Astrocyte (in vitro differentiated cells and primary cell): ENCODE data around the gene MYLK2. TPM values are rescaled to one million over a fixed set of nuclear protein-coding genes. Genes with fewer than 3 reads are reported as not detected.

ENCODE experiments used
- DNase-seq: peaks from one replicate; pipeline ENCODE4 v3.0.0-alpha.2; 2010; ENCODE audit warnings: low read depth
- FAIRE-seq: peaks from 2 replicates; lab custom pipeline; 2011; peaks lifted over from hg19 to GRCh38; lab: Jason Lieb, UNC
- H2AFZ ChIP-seq: 2 replicates; pipeline ENCODE4 v1.6.0; 2012; ENCODE audit warnings: low read depth, low read length, inconsistent platforms
- H3K27ac ChIP-seq: 2 replicates; pipeline ENCODE4 v1.5.1; 2011; ENCODE audit warnings: low read depth, low read length, inconsistent platforms
- H3K27me3 ChIP-seq: 2 replicates; pipeline ENCODE4 v1.6.0; 2011; ENCODE audit warnings: low read length, inconsistent platforms; ENCODE audit not compliant: insufficient read depth
- H3K36me3 ChIP-seq: 2 replicates; pipeline ENCODE4 v1.5.1; 2011; ENCODE audit warnings: low read length, inconsistent platforms; ENCODE audit not compliant: insufficient read depth
- H3K4me1 ChIP-seq: 2 replicates; pipeline ENCODE4 v1.5.1; 2011; ENCODE audit warnings: low read length, inconsistent platforms; ENCODE audit not compliant: insufficient read depth
- H3K4me2 ChIP-seq: 2 replicates; pipeline ENCODE4 v1.6.0; 2012; ENCODE audit warnings: low read length, inconsistent platforms
- H3K4me3 ChIP-seq: 2 replicates; pipeline ENCODE4 v1.5.1; 2011; ENCODE audit warnings: low read depth, mild to moderate bottlenecking, low read length, inconsistent platforms; ENCODE audit not compliant: insufficient read depth
- H3K79me2 ChIP-seq: 2 replicates; pipeline ENCODE4 v1.6.0; 2012; ENCODE audit warnings: mild to moderate bottlenecking, low read length, inconsistent platforms; ENCODE audit not compliant: insufficient read depth
- H3K9ac ChIP-seq: 2 replicates; pipeline ENCODE4 v1.6.0; 2012; ENCODE audit warnings: mild to moderate bottlenecking, low read length, inconsistent platforms
- H3K9me3 ChIP-seq: 2 replicates; pipeline ENCODE4 v1.5.1; 2012; ENCODE audit warnings: low read depth, mild to moderate bottlenecking, low read length, inconsistent platforms; ENCODE audit not compliant: insufficient read depth
- H4K20me1 ChIP-seq: 2 replicates; pipeline ENCODE4 v1.6.0; 2012; ENCODE audit warnings: low read length, inconsistent platforms; ENCODE audit not compliant: insufficient read depth
- H3K27ac Mint-ChIP-seq: one replicate; pipeline ENCODE4 v1.8.0; 2021; ENCODE audit warnings: mild to moderate bottlenecking, mixed read lengths; ENCODE audit not compliant: unreplicated experiment
- H3K27me3 Mint-ChIP-seq: one replicate; pipeline ENCODE4 v1.8.0; 2021; ENCODE audit warnings: low read depth, mixed read lengths; ENCODE audit not compliant: unreplicated experiment
- H3K36me3 Mint-ChIP-seq: one replicate; pipeline ENCODE4 v1.8.0; 2021; ENCODE audit warnings: low read depth, mixed read lengths; ENCODE audit not compliant: unreplicated experiment
- H3K4me1 Mint-ChIP-seq: one replicate; pipeline ENCODE4 v1.8.0; 2021; ENCODE audit warnings: low read depth, mixed read lengths; ENCODE audit not compliant: unreplicated experiment
- H3K4me3 Mint-ChIP-seq: one replicate; pipeline ENCODE4 v1.8.0; 2021; ENCODE audit warnings: mild to moderate bottlenecking, moderate library complexity, mixed read lengths; ENCODE audit not compliant: unreplicated experiment
- H3K9me3 Mint-ChIP-seq: one replicate; pipeline ENCODE4 v1.8.0; 2021; ENCODE audit warnings: mild to moderate bottlenecking, mixed read lengths; ENCODE audit not compliant: unreplicated experiment
- EZH2 ChIP-seq: IDR thresholded peaks from 2 replicates; pipeline ENCODE4 v1.6.1; 2012; ENCODE audit warnings: mild to moderate bottlenecking, low read length, inconsistent platforms; ENCODE audit not compliant: insufficient read depth
- total RNA-seq: library from RNA; stranded (reverse); gene quantifications from 2 replicates; pipeline ENCODE4 v1.2.1, GENCODE V29; 2021
- TF ChIP-seq, protein P1 (sequence below): IDR thresholded peaks from 2 replicates; pipeline ENCODE4 v1.5.1; 2011; ENCODE audit warnings: low read depth, mild to moderate bottlenecking, inconsistent platforms, low read length, moderate library complexity; ENCODE audit not compliant: insufficient read depth

The MYLK2 gene
- total RNA-seq, 1 donor from 2014 or later: 2.1 TPM

DNA sequence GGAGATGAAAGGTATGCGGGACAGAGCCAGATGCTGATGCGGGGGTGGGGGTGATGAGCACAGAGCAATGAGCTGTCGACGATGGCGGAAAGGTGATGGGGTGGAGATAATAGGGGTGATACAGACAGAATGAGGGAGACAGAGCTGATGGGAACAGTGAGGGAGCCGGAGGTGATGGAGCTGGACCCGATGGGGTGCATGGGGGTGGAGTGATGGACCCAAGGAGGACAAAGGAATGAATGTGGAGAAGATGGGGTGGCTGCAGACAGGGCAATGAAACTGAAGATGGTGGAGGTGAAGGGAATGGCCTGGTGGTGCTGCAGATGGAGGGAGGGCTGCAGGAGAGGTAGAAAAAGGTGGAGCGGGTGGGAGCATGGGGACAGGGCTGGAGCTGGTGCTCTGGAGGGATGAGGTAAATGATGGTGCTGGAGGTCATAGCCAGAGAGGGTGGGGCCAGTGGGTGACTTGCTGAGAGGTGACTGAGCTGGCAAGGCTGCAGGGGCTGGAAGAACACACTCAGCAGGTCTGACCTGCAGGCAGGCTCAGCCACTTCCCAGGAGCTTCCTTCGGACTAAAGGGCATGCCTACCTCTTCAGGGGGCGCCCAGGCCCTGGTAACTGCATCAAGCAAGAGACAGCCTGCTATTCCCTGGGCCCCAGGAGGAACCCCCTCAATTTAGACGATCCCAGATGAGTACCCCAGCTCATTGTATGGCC is 32.2 kb downstream of the MYLK2 start:
- no peak overlapping the region for H3K4me2 ChIP-seq
- H3K4me3 Mint-ChIP-seq: no peak overlapping the region
- no peak overlapping the region for H2AFZ ChIP-seq
- H3K27me3 ChIP-seq: peaks cover 59% of the 10 kb centered on the region
- H3K9me3 ChIP-seq: no peaks in the 10 kb centered on the region
- FAIRE-seq (no peak), DNase-seq (no peak)
- peaks cover 42% of the 10 kb centered on the region for H3K27me3 Mint-ChIP-seq
- no peaks in the 10 kb centered on the region for H3K36me3 Mint-ChIP-seq
- peaks cover under 1% of the 10 kb centered on the region for H3K4me1 ChIP-seq
- no peak for TF ChIP-seq EZH2
- TF ChIP-seq, protein P1, sequence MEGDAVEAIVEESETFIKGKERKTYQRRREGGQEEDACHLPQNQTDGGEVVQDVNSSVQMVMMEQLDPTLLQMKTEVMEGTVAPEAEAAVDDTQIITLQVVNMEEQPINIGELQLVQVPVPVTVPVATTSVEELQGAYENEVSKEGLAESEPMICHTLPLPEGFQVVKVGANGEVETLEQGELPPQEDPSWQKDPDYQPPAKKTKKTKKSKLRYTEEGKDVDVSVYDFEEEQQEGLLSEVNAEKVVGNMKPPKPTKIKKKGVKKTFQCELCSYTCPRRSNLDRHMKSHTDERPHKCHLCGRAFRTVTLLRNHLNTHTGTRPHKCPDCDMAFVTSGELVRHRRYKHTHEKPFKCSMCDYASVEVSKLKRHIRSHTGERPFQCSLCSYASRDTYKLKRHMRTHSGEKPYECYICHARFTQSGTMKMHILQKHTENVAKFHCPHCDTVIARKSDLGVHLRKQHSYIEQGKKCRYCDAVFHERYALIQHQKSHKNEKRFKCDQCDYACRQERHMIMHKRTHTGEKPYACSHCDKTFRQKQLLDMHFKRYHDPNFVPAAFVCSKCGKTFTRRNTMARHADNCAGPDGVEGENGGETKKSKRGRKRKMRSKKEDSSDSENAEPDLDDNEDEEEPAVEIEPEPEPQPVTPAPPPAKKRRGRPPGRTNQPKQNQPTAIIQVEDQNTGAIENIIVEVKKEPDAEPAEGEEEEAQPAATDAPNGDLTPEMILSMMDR: no peak
- no peaks in the 10 kb centered on the region for H4K20me1 ChIP-seq
- no peak overlapping the region for H3K27ac Mint-ChIP-seq
- no peak overlapping the region for H3K4me3 ChIP-seq
- no peaks in the 10 kb centered on the region for H3K4me1 Mint-ChIP-seq
- H3K27ac ChIP-seq: no peak overlapping the region
- H3K36me3 ChIP-seq: no peaks in the 10 kb centered on the region
- H3K79me2 ChIP-seq: no peaks in the 10 kb centered on the region
- no peak overlapping the region for H3K9ac ChIP-seq
- H3K9me3 Mint-ChIP-seq: peaks cover 6% of the 10 kb centered on the region

DNA sequence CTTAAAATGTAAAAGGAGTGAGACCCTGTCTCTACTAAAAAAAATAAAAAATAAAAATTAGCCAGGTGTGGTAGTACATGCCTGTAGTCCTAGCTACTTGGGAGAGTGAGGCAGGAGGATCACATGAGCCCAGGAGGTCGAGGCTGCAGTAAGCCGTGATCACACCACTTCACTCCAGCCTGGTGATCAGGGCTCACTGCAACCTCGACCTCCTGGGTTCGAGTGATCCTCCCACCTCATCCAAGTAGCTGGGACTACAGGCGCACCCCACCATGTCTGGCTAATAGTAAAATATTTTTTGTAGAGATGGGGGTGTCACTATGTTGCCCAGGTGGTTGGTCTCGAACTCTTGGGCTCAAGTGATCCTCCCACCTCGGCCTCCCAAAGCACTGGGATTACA is 34.3 kb downstream of the MYLK2 start:
- H3K79me2 ChIP-seq: no peaks in the 10 kb centered on the region
- Mint-ChIP-seq H3K4me1 (no peaks in the 10 kb centered on the region), H3K36me3 (no peaks in the 10 kb centered on the region), H3K27ac (no peak overlapping the region), H3K9me3 (peaks cover 6% of the 10 kb centered on the region), H3K4me3 (no peak overlapping the region), H3K27me3 (peaks cover 30% of the 10 kb centered on the region)
- no peak overlapping the region for H3K4me2 ChIP-seq
- no peaks in the 10 kb centered on the region for H3K4me1 ChIP-seq
- H3K4me3 ChIP-seq: no peak overlapping the region
- H3K27ac ChIP-seq: no peak overlapping the region
- peaks cover 68% of the 10 kb centered on the region for H3K27me3 ChIP-seq
- FAIRE-seq: no peak
- no peak for TF ChIP-seq EZH2
- DNase-seq: no peak
- no peaks in the 10 kb centered on the region for H3K36me3 ChIP-seq
- no peaks in the 10 kb centered on the region for H3K9me3 ChIP-seq
- no peaks in the 10 kb centered on the region for H4K20me1 ChIP-seq
- no peak overlapping the region for H2AFZ ChIP-seq
- no peak overlapping the region for H3K9ac ChIP-seq

DNA sequence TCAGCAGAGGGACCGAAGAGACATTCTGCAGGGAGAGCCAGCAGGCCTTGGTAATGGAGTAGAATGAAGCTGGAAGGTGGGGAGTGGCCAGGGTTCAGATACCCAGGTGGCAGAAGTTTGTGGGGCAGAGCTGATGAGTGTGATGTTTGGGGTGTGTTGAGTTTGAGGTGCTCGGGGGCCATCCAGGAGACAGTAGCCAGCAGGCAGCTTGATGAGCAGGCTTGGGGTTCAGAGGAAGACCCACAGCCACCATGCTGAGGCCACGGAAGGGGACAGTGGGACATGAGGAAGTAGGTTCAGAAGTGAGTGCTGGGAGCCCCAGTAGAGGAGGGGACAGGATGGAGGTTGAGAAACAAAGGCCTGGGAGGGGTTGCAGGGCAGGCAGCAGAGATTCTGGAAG is 37.4 kb downstream of the MYLK2 start:
- Mint-ChIP-seq H3K9me3 (no peaks in the 10 kb centered on the region), H3K4me3 (no peak overlapping the region), H3K27ac (no peak overlapping the region), H3K27me3 (peaks cover 25% of the 10 kb centered on the region), H3K36me3 (no peaks in the 10 kb centered on the region), H3K4me1 (no peaks in the 10 kb centered on the region)
- FAIRE-seq (no peak), DNase-seq (no peak)
- H3K36me3 ChIP-seq: no peaks in the 10 kb centered on the region
- H3K9ac ChIP-seq: no peak overlapping the region
- peaks cover 68% of the 10 kb centered on the region for H3K27me3 ChIP-seq
- H3K9me3 ChIP-seq: no peaks in the 10 kb centered on the region
- no peak overlapping the region for H3K4me2 ChIP-seq
- TF ChIP-seq, protein P1: no peak
- no peak overlapping the region for H2AFZ ChIP-seq
- H3K4me1 ChIP-seq: peaks cover 7% of the 10 kb centered on the region
- no peaks in the 10 kb centered on the region for H4K20me1 ChIP-seq
- no peak overlapping the region for H3K4me3 ChIP-seq
- no peak overlapping the region for H3K27ac ChIP-seq
- no peaks in the 10 kb centered on the region for H3K79me2 ChIP-seq
